Lower leg skin (tissue), 3 donors: ENCODE results near the gene CDK5.

Source experiments
- CTCF ChIP-seq, 3 donors: fragments of 450-650 bp; IDR thresholded peaks; one replicate each; pipeline ENCODE4 v1.5.1; 2016; ENCODE audit warnings: antibody characterized with exemption in 3 of 3, mild to moderate bottlenecking in 3 of 3, moderate library complexity in 2 of 3
- POLR2A ChIP-seq, 2 donors: fragments of 450-650 bp; IDR thresholded peaks; one replicate each; pipeline ENCODE4 v1.6.1; 2016 to 2017; ENCODE audit warnings: antibody characterized with exemption in 2 of 2, mild to moderate bottlenecking in 1 of 2, moderate library complexity in 1 of 2

- no peak for TF ChIP-seq POLR2A (IDR thresholded peaks at IDR 0.05)
- peak in 1 of 3 donors; percentile 55 for TF ChIP-seq CTCF (IDR thresholded peaks at IDR 0.05)
Measured at GRCh38 chr7:151008511-151009323, 49.0 kb downstream of the CDK5 start.
